Mesothelial cell of epicardium (in vitro differentiated cells): ENCODE results near the gene TMEM119. TPM values are rescaled to one million over a fixed set of nuclear protein-coding genes. Genes with fewer than 3 reads are reported as not detected.
"Not testable (repeated sequence)": the region's sequence is repeated elsewhere in the genome, so short reads cannot be mapped to it uniquely, and the experiment has no call there.

ENCODE experiments used
- DNase-seq, 2 experiments: peaks; one replicate each; pipeline ENCODE4 v3.0.0; 2021; ENCODE audit warnings: low spot score in 2 of 2; ENCODE audit not compliant: unreplicated experiment in 2 of 2
- H3K27ac Mint-ChIP-seq: 2 replicates; pipeline ENCODE4 v1.8.0; 2021; ENCODE audit warnings: mixed read lengths
- H3K27me3 Mint-ChIP-seq: 2 replicates; pipeline ENCODE4 v1.8.0; 2021; ENCODE audit warnings: low read depth, mixed read lengths
- H3K36me3 Mint-ChIP-seq: 2 replicates; pipeline ENCODE4 v1.8.0; 2021; ENCODE audit warnings: mixed read lengths
- H3K4me1 Mint-ChIP-seq: 2 replicates; pipeline ENCODE4 v1.8.0; 2021; ENCODE audit warnings: mixed read lengths
- H3K4me3 Mint-ChIP-seq: 2 replicates; pipeline ENCODE4 v1.8.0; 2021; ENCODE audit warnings: mild to moderate bottlenecking, moderate library complexity, mixed read lengths
- H3K9me3 Mint-ChIP-seq: 2 replicates; pipeline ENCODE4 v1.8.0; 2021; ENCODE audit warnings: mixed read lengths
- CTCF ChIP-seq: fragments of 200-600 bp; sonication (generic); IDR thresholded peaks from one replicate; pipeline ENCODE4 v1.5.0; 2021; ENCODE audit warnings: antibody characterized with exemption; ENCODE audit not compliant: unreplicated experiment
- total RNA-seq: library from RNA; stranded (reverse); gene quantifications from 3 replicates; pipeline ENCODE4 v1.2.1, GENCODE V29; 2021

TMEM119 gene
- total RNA-seq, 1 donor from 2014 or later = 41.2 TPM

GRCh38 chr12:108592033-108592909, 5.6 kb downstream of the TMEM119 start:
- TF ChIP-seq CTCF = no peak
- no peak overlapping the region for H3K27ac Mint-ChIP-seq

GRCh38 chr12:108591267-108591980, 6.5 kb downstream of the TMEM119 start:
- Mint-ChIP-seq H3K4me3 (no peak overlapping the region), H3K27me3 (no peaks in the 10 kb centered on the region), H3K9me3 (no peaks in the 10 kb centered on the region), H3K27ac (peak overlapping the region; percentile 28), H3K36me3 (no peaks in the 10 kb centered on the region), H3K4me1 (peaks cover 17% of the 10 kb centered on the region)
- no peak for TF ChIP-seq CTCF
- no peak for DNase-seq

More at GRCh38 chr12:108592033-108592909, 5.6 kb downstream of the TMEM119 start:
- Mint-ChIP-seq H3K4me3 (no peak overlapping the region), H3K27me3 (no peaks in the 10 kb centered on the region), H3K4me1 (peaks cover 17% of the 10 kb centered on the region), H3K36me3 (no peaks in the 10 kb centered on the region), H3K9me3 (no peaks in the 10 kb centered on the region)
- DNase-seq = no peak

GRCh38 chr12:108590463-108590862, 7.4 kb downstream of the TMEM119 start:
- not testable (repeated sequence) for H3K27me3 Mint-ChIP-seq, H3K4me3 Mint-ChIP-seq, H3K36me3 Mint-ChIP-seq, DNase-seq, H3K9me3 Mint-ChIP-seq
- H3K27ac Mint-ChIP-seq = peak overlapping the region; percentile 28
- peaks cover 17% of the 10 kb centered on the region for H3K4me1 Mint-ChIP-seq

GRCh38 chr12:108589840-108590229, 8.0 kb downstream of the TMEM119 start:
- no peak for TF ChIP-seq CTCF
- H3K9me3 Mint-ChIP-seq = peaks cover under 1% of the 10 kb centered on the region
- no peak for DNase-seq
- H3K4me1 Mint-ChIP-seq = peaks cover 17% of the 10 kb centered on the region
- no peaks in the 10 kb centered on the region for H3K36me3 Mint-ChIP-seq
- H3K27ac Mint-ChIP-seq = peak overlapping the region; percentile 81
- H3K4me3 Mint-ChIP-seq = peak overlapping the region; percentile 20
- no peaks in the 10 kb centered on the region for H3K27me3 Mint-ChIP-seq

GRCh38 chr12:108589028-108589839, 8.7 kb downstream of the TMEM119 start:
- peak in 1 of 2 experiments; percentile 59 for DNase-seq
- Mint-ChIP-seq H3K4me3 (peak overlapping the region; percentile 22), H3K36me3 (no peaks in the 10 kb centered on the region), H3K27me3 (no peaks in the 10 kb centered on the region), H3K4me1 (peaks cover 17% of the 10 kb centered on the region), H3K27ac (peak overlapping the region; percentile 86), H3K9me3 (peaks cover 4% of the 10 kb centered on the region)
- no peak for TF ChIP-seq CTCF
